Right atrium auricular region (tissue), 2 donors: Measurements from ENCODE around the gene LYST. TPM values are rescaled to one million over a fixed set of nuclear protein-coding genes. Genes with fewer than 3 reads are reported as not detected.
A peak's percentile ranks its signal among the peaks of the same experiment; 100 is the strongest.
"Not testable (repeated sequence)": the region's sequence is repeated elsewhere in the genome, so short reads cannot be mapped to it uniquely, and the experiment has no call there.

Experiments
- DNase-seq: peaks from one replicate; pipeline ENCODE4 v3.0.0-alpha.2; 2019; ENCODE audit warnings: low spot score
- H3K27ac ChIP-seq, 2 donors: fragments of 200-600 bp; sonication (generic); 1 replicate in 1 of 2; 2 replicates in 1 of 2; pipeline ENCODE4 v1.5.1; 2016 to 2019
- H3K27me3 ChIP-seq, 2 donors: fragments of 200-600 bp; sonication (generic); one replicate each; pipeline versions ENCODE4 v1.5.1 to v1.6.0; 2017 to 2019
- H3K36me3 ChIP-seq: fragments of 200-600 bp; sonication (generic); one replicate; pipeline ENCODE4 v1.5.1; 2016
- H3K4me1 ChIP-seq, 2 donors: fragments of 200-600 bp; sonication (generic); one replicate each; pipeline versions ENCODE4 v1.5.1 to v1.6.0; 2017 to 2019
- H3K4me3 ChIP-seq, 2 donors: fragments of 200-600 bp; sonication (generic); 1 replicate in 1 of 2; 2 replicates in 1 of 2; pipeline ENCODE4 v1.5.1; 2017 to 2019; ENCODE audit warnings: mild to moderate bottlenecking in 1 of 2, moderate library complexity in 1 of 2
- H3K9me3 ChIP-seq, 2 donors: fragments of 200-600 bp; sonication (generic); one replicate each; pipeline ENCODE4 v1.5.1; 2019
- CTCF ChIP-seq, 2 donors: fragments of 200-600 bp; sonication (generic); IDR thresholded peaks; one replicate each; pipeline ENCODE4 v1.5.1; 2019; ENCODE audit warnings: antibody characterized with exemption in 2 of 2
- total RNA-seq, 2 donors: library from RNA; depleted of rRNA; stranded (reverse); fragments of >200 nt; gene quantifications; one replicate each; pipeline ENCODE4 v1.1.0, GENCODE V29; 2016

Gene LYST
- total RNA-seq, result 10 to 100 TPM in 1 of 2 donors, 1 to 10 TPM in 1; 7.3 to 13.0 TPM

GRCh38 chr1:235866205-235866912 lies at the start of gene LYST:
Gene LYST, minus strand, starts transcription at chr1:235866906. Its CDS starts 36,489 bp downstream, at chr1:235830417.
- Histone ChIP-seq H3K36me3 (no peaks in the 10 kb centered on the region), H3K27me3 (no peaks in the 10 kb centered on the region), H3K4me3 (peak within 1 kb of the TSS; percentile 94 to 96), H3K4me1 (peaks cover 0 to 22% of the 10 kb centered on the region in 2 donors), H3K27ac (peak within 1 kb of the TSS; percentile 96 to 98), H3K9me3 (no peaks in the 10 kb centered on the region)
- TF ChIP-seq CTCF (IDR thresholded peaks at IDR 0.05), result peak in 1 of 2 donors; percentile 53
- no peak for DNase-seq

DNA sequence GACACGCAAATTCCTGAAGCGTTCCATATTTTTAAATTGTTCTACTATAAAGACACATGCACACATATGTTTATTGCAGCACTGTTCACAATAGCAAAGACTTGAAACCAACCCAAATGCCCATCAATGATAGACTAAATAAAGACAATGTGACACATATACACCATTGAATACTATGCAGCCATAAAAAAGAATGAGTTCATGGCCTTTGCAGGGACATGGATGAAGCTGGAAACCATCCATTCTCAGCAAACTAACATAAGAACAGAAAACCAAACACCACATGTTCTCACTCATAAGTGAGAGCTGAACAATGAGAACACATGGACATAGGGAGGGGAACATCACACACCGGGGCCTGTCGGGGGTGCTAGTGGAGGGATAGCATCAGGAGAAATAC lies 48.8 kb upstream of the LYST start:
- not testable (repeated sequence) for H3K9me3 ChIP-seq, H3K36me3 ChIP-seq, H3K27me3 ChIP-seq, H3K4me3 ChIP-seq, DNase-seq, H3K27ac ChIP-seq
- H3K4me1 ChIP-seq, result peaks cover 0 to 24% of the 10 kb centered on the region in 2 donors

DNA sequence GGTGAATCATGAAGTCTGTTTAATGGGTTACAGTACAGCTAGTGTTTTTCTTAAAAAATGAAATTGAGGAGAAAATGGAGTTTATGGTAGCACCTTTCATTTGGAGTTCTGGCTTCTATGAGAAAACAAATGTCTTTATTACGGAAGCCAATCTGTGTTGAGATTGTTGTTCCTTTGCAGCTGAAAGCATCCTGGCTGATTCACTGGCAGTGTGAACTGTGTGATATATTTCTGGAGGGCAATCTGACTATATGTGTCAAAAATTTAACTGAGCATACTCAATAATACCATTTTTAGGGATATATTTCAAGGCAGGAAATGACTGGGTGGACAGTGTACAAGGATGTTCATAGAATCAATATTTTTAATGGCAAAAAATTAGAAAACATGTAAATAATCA lies 46.6 kb upstream of the LYST start:
- H3K9me3 ChIP-seq, result no peaks in the 10 kb centered on the region
- H3K4me3 ChIP-seq, result no peak overlapping the region
- no peaks in the 10 kb centered on the region for H3K36me3 ChIP-seq
- TF ChIP-seq CTCF (IDR thresholded peaks at IDR 0.05), result no peak
- no peaks in the 10 kb centered on the region for H3K27me3 ChIP-seq
- H3K27ac ChIP-seq, result no peak overlapping the region
- peaks cover 0 to 25% of the 10 kb centered on the region in 2 donors for H3K4me1 ChIP-seq
- no peak for DNase-seq

DNA sequence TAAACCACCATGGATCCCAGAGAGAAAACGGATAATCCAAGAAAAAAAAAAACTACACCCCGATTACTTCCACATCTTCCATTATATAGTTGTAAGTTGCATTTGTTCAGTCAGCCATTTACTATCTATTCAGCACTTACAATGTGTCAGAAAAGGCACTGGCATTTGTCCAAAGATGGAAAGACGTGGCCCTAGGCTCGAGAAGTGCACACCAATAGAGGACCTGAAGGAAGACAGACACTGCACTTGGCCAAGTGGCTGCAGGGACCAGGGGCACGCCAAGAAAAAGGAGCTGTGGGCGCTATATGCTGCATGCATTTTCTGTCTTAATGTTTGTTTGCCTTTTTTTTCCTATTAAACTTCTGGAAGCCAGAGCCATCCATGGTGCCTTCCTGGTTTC lies 45.2 kb upstream of the LYST start:
- no peak overlapping the region for H3K27ac ChIP-seq
- H3K9me3 ChIP-seq, result no peaks in the 10 kb centered on the region
- no peaks in the 10 kb centered on the region for H3K27me3 ChIP-seq
- H3K4me3 ChIP-seq, result no peak overlapping the region
- no peak for DNase-seq
- H3K36me3 ChIP-seq, result no peaks in the 10 kb centered on the region
- peaks cover 0 to 11% of the 10 kb centered on the region in 2 donors for H3K4me1 ChIP-seq
- no peak for TF ChIP-seq CTCF (IDR thresholded peaks at IDR 0.05)

DNA sequence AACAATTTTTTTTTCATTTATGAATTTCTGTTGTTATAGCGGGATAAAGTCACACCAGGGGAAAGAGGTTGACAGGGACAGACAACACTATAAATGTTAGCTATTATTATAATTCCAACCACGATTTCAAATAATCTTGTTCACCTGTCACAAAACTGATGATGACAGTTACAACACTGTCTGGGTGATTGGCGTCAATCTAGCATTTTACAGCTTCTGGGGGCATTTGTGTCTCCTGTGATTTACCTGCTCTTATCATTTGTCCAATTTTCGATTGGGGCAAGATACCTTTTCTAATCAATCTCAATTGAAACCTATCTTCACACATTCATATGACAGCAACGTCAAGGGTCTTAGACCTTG lies 44.6 kb upstream of the LYST start:
- H3K27ac ChIP-seq, result peak overlapping the region in 1 of 2 donors; percentile 47
- H3K4me1 ChIP-seq, result peaks cover 0 to 9% of the 10 kb centered on the region in 2 donors
- H3K9me3 ChIP-seq, result no peaks in the 10 kb centered on the region

More for the DNA sequence above, 44.6 kb upstream of the LYST start:
- no peaks in the 10 kb centered on the region for H3K27me3 ChIP-seq
- TF ChIP-seq CTCF (IDR thresholded peaks at IDR 0.05), result no peak
- no peak for DNase-seq
- H3K4me3 ChIP-seq, result no peak overlapping the region
- H3K36me3 ChIP-seq, result no peaks in the 10 kb centered on the region
